Neural progenitor cell (in vitro differentiated cells): ENCODE data around the gene BUB1B. TPM values are rescaled to one million over a fixed set of nuclear protein-coding genes. Genes with fewer than 3 reads are reported as not detected.

Source experiments
- DNase-seq: peaks from one replicate; pipeline ENCODE4 v3.0.0-alpha.2; 2016; ENCODE audit warnings: low spot score
- H2AFZ ChIP-seq: fragments of 200-600 bp; sonication (generic); replicated peaks from 2 replicates; pipeline ENCODE4 v1.6.1; 2016; ENCODE audit warnings: antibody characterized with exemption
- H3F3A ChIP-seq: fragments of 200-600 bp; sonication (generic); 2 replicates; pipeline ENCODE4 v1.6.1; 2016; ENCODE audit warnings: antibody characterized with exemption, low read depth
- H3K27ac ChIP-seq: fragments of 200-600 bp; sonication (generic); 2 replicates; pipeline ENCODE4 v1.5.1; 2016; ENCODE audit warnings: mild to moderate bottlenecking
- H3K27me3 ChIP-seq: fragments of 200-600 bp; sonication (generic); 2 replicates; pipeline ENCODE4 v1.6.1; 2016; ENCODE audit warnings: mild to moderate bottlenecking, moderate library complexity
- H3K36me3 ChIP-seq: fragments of 200-600 bp; sonication (generic); 2 replicates; pipeline ENCODE4 v1.5.1; 2016
- H3K4me1 ChIP-seq: fragments of 200-600 bp; sonication (generic); 2 replicates; pipeline ENCODE4 v1.6.1; 2016; ENCODE audit warnings: mixed run types
- H3K4me2 ChIP-seq: fragments of 200-600 bp; sonication (generic); 2 replicates; pipeline ENCODE4 v1.6.1; 2016
- H3K4me3 ChIP-seq: fragments of 200-600 bp; sonication (generic); 2 replicates; pipeline ENCODE4 v1.5.1; 2016
- H3K79me2 ChIP-seq: fragments of 200-600 bp; sonication (generic); 2 replicates; pipeline ENCODE4 v1.6.1; 2016; ENCODE audit warnings: low read depth
- H3K9ac ChIP-seq: fragments of 200-600 bp; sonication (generic); 2 replicates; pipeline ENCODE4 v1.6.1; 2016
- H3K9me3 ChIP-seq: fragments of 200-600 bp; sonication (generic); 2 replicates; pipeline ENCODE4 v1.5.1; 2016; ENCODE audit warnings: low read depth
- H4K20me1 ChIP-seq: fragments of 200-600 bp; sonication (generic); 2 replicates; pipeline ENCODE4 v1.6.1; 2016; ENCODE audit warnings: low read depth
- H3K27ac Mint-ChIP-seq: 3 replicates; pipeline ENCODE4 v1.8.0; 2021; ENCODE audit warnings: mixed read lengths
- H3K27me3 Mint-ChIP-seq: 2 replicates; pipeline ENCODE4 v1.8.0; 2022; ENCODE audit warnings: low read depth, mild to moderate bottlenecking, inconsistent platforms, moderate library complexity, mixed read lengths; ENCODE audit not compliant: insufficient read depth
- H3K36me3 Mint-ChIP-seq: 3 replicates; pipeline ENCODE4 v1.8.0; 2021; ENCODE audit warnings: mixed read lengths
- H3K4me1 Mint-ChIP-seq: 3 replicates; pipeline ENCODE4 v1.8.0; 2021; ENCODE audit warnings: mixed read lengths
- H3K4me3 Mint-ChIP-seq: 3 replicates; pipeline ENCODE4 v1.8.0; 2021; ENCODE audit warnings: mild to moderate bottlenecking, moderate library complexity, mixed read lengths
- H3K9me3 Mint-ChIP-seq: 3 replicates; pipeline ENCODE4 v1.8.0; 2020; ENCODE audit warnings: mixed read lengths
- EZH2 ChIP-seq: fragments of 200-600 bp; sonication (generic); IDR thresholded peaks from 2 replicates; pipeline ENCODE4 v1.6.1; 2017; ENCODE audit warnings: antibody characterized with exemption, mild to moderate bottlenecking, moderate library complexity
- EZH2phosphoT487 ChIP-seq: fragments of 200-600 bp; sonication (generic); IDR thresholded peaks from 2 replicates; pipeline ENCODE4 v1.6.1; 2017; ENCODE audit warnings: antibody characterized with exemption
- total RNA-seq: library from RNA; depleted of rRNA; stranded (reverse); fragments of >200 nt; gene quantifications from 2 replicates; pipeline ENCODE4 v1.2.3, GENCODE V29; 2015; ENCODE audit warnings: low replicate concordance
- TF ChIP-seq, protein P1 (sequence below): fragments of 200-600 bp; sonication (generic); IDR thresholded peaks from 2 replicates; pipeline ENCODE4 v1.5.1; 2017; ENCODE audit warnings: antibody characterized with exemption, mild to moderate bottlenecking

The BUB1B gene
- total RNA-seq, 1 donor from 2014 or later: 167 TPM

DNA sequence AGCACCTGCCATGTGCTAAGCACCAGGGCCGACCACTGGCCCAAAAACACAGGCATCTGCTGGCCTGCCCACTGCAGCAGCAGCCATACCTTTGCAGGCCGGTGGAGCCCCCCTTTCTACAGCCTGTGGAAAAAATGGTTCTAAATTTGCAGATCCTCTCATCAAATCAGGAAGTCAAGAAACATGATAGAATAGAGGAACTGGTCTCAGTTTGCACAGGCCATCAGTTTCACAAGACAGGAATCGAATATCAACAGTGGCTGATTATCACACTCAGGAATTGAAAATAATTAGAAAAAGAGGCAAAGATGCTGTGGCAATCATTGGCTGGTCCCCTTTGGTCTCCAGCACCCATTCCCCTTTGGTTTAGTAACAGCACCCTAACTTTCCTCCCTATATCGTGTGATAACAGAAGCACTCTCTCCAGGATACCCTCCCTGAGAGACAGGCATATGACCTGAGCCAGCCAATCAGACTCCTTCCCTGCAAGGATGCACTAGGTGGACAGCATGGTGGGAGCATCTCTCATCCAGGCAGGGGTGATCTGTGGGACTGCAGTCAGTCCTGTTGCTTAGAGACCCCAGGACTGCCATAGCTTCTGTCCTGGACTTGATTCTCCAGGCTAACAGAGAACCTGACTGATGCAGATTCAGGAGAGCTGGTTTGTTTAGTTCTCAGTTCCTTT is 74.5 kb downstream of the BUB1B start:
- Histone ChIP-seq H3K9ac (no peak overlapping the region), H3K4me3 (no peak overlapping the region), H3K36me3 (no peaks in the 10 kb centered on the region), H3K4me1 (peaks cover 4% of the 10 kb centered on the region), H3F3A (peaks cover 7% of the 10 kb centered on the region), H3K79me2 (no peaks in the 10 kb centered on the region), H3K27ac (no peak overlapping the region), H2AFZ (no peak overlapping the region), H3K4me2 (no peak overlapping the region), H3K27me3 (peaks cover 27% of the 10 kb centered on the region), H4K20me1 (no peaks in the 10 kb centered on the region), H3K9me3 (no peaks in the 10 kb centered on the region)
- DNase-seq: no peak
- TF ChIP-seq, protein P1, sequence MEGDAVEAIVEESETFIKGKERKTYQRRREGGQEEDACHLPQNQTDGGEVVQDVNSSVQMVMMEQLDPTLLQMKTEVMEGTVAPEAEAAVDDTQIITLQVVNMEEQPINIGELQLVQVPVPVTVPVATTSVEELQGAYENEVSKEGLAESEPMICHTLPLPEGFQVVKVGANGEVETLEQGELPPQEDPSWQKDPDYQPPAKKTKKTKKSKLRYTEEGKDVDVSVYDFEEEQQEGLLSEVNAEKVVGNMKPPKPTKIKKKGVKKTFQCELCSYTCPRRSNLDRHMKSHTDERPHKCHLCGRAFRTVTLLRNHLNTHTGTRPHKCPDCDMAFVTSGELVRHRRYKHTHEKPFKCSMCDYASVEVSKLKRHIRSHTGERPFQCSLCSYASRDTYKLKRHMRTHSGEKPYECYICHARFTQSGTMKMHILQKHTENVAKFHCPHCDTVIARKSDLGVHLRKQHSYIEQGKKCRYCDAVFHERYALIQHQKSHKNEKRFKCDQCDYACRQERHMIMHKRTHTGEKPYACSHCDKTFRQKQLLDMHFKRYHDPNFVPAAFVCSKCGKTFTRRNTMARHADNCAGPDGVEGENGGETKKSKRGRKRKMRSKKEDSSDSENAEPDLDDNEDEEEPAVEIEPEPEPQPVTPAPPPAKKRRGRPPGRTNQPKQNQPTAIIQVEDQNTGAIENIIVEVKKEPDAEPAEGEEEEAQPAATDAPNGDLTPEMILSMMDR: no peak
- no peak for TF ChIP-seq EZH2
- no peak for TF ChIP-seq EZH2phosphoT487
- peaks cover 5% of the 10 kb centered on the region for H3K36me3 Mint-ChIP-seq
- no peak overlapping the region for H3K4me3 Mint-ChIP-seq
- H3K27me3 Mint-ChIP-seq: peaks cover 8% of the 10 kb centered on the region
- H3K4me1 Mint-ChIP-seq: peaks cover 17% of the 10 kb centered on the region
- no peaks in the 10 kb centered on the region for H3K9me3 Mint-ChIP-seq
- no peak overlapping the region for H3K27ac Mint-ChIP-seq

DNA sequence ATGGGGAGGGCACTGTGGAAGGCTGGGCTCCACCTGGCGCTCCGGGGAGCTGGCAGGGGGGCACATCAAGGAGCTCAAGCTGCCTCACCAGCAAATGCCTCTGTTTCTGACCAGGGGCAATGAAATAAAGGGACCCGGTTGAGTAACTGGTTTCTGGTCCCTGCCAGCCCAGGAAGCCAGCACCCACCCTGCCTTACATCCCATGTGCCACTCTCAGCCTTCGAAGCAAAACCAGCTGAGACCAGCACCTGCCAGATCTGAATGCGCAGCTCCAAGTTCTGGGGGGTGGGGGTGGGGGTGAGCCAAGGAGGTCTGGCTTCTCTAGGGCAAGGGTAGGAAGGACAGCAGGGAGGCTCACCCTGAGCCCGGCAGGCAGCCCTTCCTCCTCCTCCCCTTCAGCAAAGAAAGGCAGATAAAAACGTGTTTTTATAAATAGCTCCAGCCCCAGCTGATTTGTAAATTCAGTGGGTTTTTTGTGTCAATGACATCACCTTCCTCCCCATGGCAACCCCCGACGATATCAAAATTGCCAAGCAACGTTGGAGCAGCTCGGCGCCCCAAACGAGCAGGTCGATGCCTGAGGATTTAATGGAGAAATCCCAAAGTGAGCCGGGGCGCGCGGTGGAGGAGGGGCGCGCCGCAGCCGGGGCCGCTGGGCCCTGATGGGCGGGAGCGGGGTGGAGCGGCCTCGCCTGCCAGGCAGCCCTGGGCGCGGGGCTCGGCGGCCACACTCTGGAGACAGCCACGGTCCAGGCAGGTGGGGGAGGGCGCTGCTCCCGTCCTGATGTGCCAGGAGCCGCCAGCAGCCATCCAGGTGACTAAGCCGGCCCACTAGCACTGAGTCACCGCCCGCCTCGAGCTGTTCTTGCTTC is 77.9 kb downstream of the BUB1B start, which contains the start of gene PAK6:
Gene PAK6, plus strand, starts transcription at position 532 of the 872 bp plus-strand sequence. CDS start 25,723 bp downstream, outside the sequence.
- H4K20me1 ChIP-seq: no peaks in the 10 kb centered on the region
- H3K27ac ChIP-seq: no peak within 1 kb of the TSS
- peak within 1 kb of the TSS; percentile 61 for H2AFZ ChIP-seq
- H3K4me3 ChIP-seq: peak within 1 kb of the TSS; percentile 42
- TF ChIP-seq, protein P1: no peak
- TF ChIP-seq EZH2 (no peak), EZH2phosphoT487 (no peak)
- Mint-ChIP-seq H3K27ac (peak within 1 kb of the TSS; percentile 48), H3K4me3 (peak within 1 kb of the TSS; percentile 60), H3K27me3 (peaks cover 8% of the 10 kb centered on the region), H3K9me3 (no peaks in the 10 kb centered on the region), H3K4me1 (peaks cover 17% of the 10 kb centered on the region), H3K36me3 (no peaks in the 10 kb centered on the region)
- H3F3A ChIP-seq: peaks cover 7% of the 10 kb centered on the region
- H3K9me3 ChIP-seq: no peaks in the 10 kb centered on the region
- peaks cover 4% of the 10 kb centered on the region for H3K4me1 ChIP-seq
- no peaks in the 10 kb centered on the region for H3K36me3 ChIP-seq
- DNase-seq: peak; percentile 81
- H3K4me2 ChIP-seq: peak within 1 kb of the TSS; percentile 84
- no peaks in the 10 kb centered on the region for H3K79me2 ChIP-seq
- H3K9ac ChIP-seq: no peak within 1 kb of the TSS
- H3K27me3 ChIP-seq: peaks cover 27% of the 10 kb centered on the region

GRCh38 chr15:40239404-40239692 is 78.5 kb downstream of the BUB1B start:
- Mint-ChIP-seq H3K4me3 (peak overlapping the region; percentile 30), H3K27me3 (peaks cover 8% of the 10 kb centered on the region), H3K9me3 (no peaks in the 10 kb centered on the region), H3K36me3 (no peaks in the 10 kb centered on the region), H3K27ac (no peak overlapping the region), H3K4me1 (peaks cover 17% of the 10 kb centered on the region)
- H3K79me2 ChIP-seq: no peaks in the 10 kb centered on the region
- H3K9me3 ChIP-seq: no peaks in the 10 kb centered on the region
- H4K20me1 ChIP-seq: no peaks in the 10 kb centered on the region
- H3K36me3 ChIP-seq: no peaks in the 10 kb centered on the region
- H2AFZ ChIP-seq: peak overlapping the region; percentile 61
- peaks cover 4% of the 10 kb centered on the region for H3K4me1 ChIP-seq
- H3K4me3 ChIP-seq: peak overlapping the region; percentile 42
- TF ChIP-seq EZH2phosphoT487 (no peak), EZH2 (no peak)
- TF ChIP-seq, protein P1: no peak
- no peak overlapping the region for H3K27ac ChIP-seq
- no peak for DNase-seq
- H3K4me2 ChIP-seq: peak overlapping the region; percentile 84
- H3K9ac ChIP-seq: no peak overlapping the region
- peaks cover 7% of the 10 kb centered on the region for H3F3A ChIP-seq
- H3K27me3 ChIP-seq: peaks cover 27% of the 10 kb centered on the region
